HCT116 (cell line): ENCODE data around the gene ACOX3. TPM values are rescaled to one million over a fixed set of nuclear protein-coding genes. Genes with fewer than 3 reads are reported as not detected.

Experiments
- ATAC-seq: fragments of 200-7000 bp; cut with Tn5 transposase; 2 replicates; pipeline ENCODE4 v1.9.1; 2020; ENCODE audit warnings: mild to moderate bottlenecking, moderate library complexity
- BruUV-seq: library from RNA; stranded (reverse); fragments of 400-500 nt; replicated peaks from 2 replicates; lab custom pipeline; 2021; lab: Mats Ljungman, UMichigan
- CTCF ChIA-PET: fragments of 300-600 bp; sonication (Branson Sonifier 250); formaldehyde crosslinking; loops from one replicate; lab custom pipeline; 2021; ENCODE audit warnings: antibody characterized with exemption; lab: Charles Lee
- POLR2A ChIA-PET: fragments of 300-600, 350-600 bp; sonication (Branson Sonifier 250); formaldehyde crosslinking; loops from one replicate; lab custom pipeline; 2021; ENCODE audit warnings: antibody characterized with exemption; lab: Charles Lee
- RAD21 ChIA-PET, 2 experiments: fragments of 300-600 bp; sonication (Branson Sonifier 250); formaldehyde crosslinking; loops; one replicate each; lab custom pipeline; 2023; ENCODE audit warnings: low total read pairs in 2 of 2; ENCODE audit not compliant: uncharacterized antibody in 2 of 2, unreplicated experiment in 2 of 2, low non-redundant PET in 1 of 2; lab: Charles Lee
- DNase-seq: peaks from one replicate; pipeline ENCODE4 v3.0.0-alpha.2; 2010; ENCODE audit warnings: low read depth, low spot score
- H2AFZ ChIP-seq: fragments of 200-600 bp; shearing (Covaris generic), sonication (generic); 2 replicates; pipeline ENCODE4 v1.6.1; 2017; ENCODE audit warnings: low read depth, mixed run types, mixed read lengths, antibody characterized with exemption, low read length; ENCODE audit not compliant: poor library complexity, severe bottlenecking
- H3K27ac ChIP-seq: 2 replicates; pipeline ENCODE4 v1.5.1; 2012; ENCODE audit warnings: low read depth, low read length
- H3K27me3 ChIP-seq: fragments of 200-600 bp; sonication (generic); 2 replicates; pipeline ENCODE4 v1.6.1; 2016; ENCODE audit warnings: mixed run types, low read length, mixed read lengths; ENCODE audit not compliant: insufficient read depth
- H3K36me3 ChIP-seq, 2 experiments: fragments of 200-500 bp in 1 of 2; fragments of 200-600 bp in 1 of 2; sonication (Bioruptor generic) in 1 of 2; sonication (generic) in 1 of 2; 2 replicates each; pipeline versions ENCODE4 v1.5.1 to v1.6.1; 2014 to 2016; ENCODE audit warnings: low read length in 2 of 2, inconsistent platforms in 1 of 2, mixed read lengths in 1 of 2, mixed run types in 1 of 2; ENCODE audit not compliant: insufficient read depth in 2 of 2, control insufficient read depth in 1 of 2
- H3K4me1 ChIP-seq, 2 experiments: fragments of 200-600 bp in 1 of 2; sonication (generic) in 1 of 2; 2 replicates each; pipeline versions ENCODE4 v1.5.1 to v1.6.1; 2012 to 2017; ENCODE audit warnings: low read length in 2 of 2, inconsistent platforms in 1 of 2, mild to moderate bottlenecking in 1 of 2, mixed read lengths in 1 of 2, mixed run types in 1 of 2, moderate library complexity in 1 of 2; ENCODE audit not compliant: insufficient read depth in 2 of 2, control insufficient read depth in 1 of 2
- H3K4me2 ChIP-seq: fragments of 200-600 bp; sonication (generic); 2 replicates; pipeline ENCODE4 v1.6.1; 2017; ENCODE audit warnings: mixed run types, low read length, mixed read lengths
- H3K4me3 ChIP-seq, 2 experiments: fragments of 200-600 bp in 1 of 2; sonication (generic) in 1 of 2; replicated peaks in 1 of 2; 2 replicates each; pipeline ENCODE4 v1.5.1; 2011 to 2016; ENCODE audit warnings: low read length in 2 of 2, control low read depth in 1 of 2, low read depth in 1 of 2, mild to moderate bottlenecking in 1 of 2, mixed read lengths in 1 of 2, mixed run types in 1 of 2
- H3K79me2 ChIP-seq: fragments of 200-600 bp; sonication (generic); 2 replicates; pipeline ENCODE4 v1.6.1; 2017; ENCODE audit warnings: mild to moderate bottlenecking, mixed run types, low read length, moderate library complexity, mixed read lengths; ENCODE audit not compliant: insufficient read depth
- H3K9ac ChIP-seq: fragments of 200-600 bp; sonication (generic); 2 replicates; pipeline ENCODE4 v1.6.1; 2016; ENCODE audit warnings: low read length, mixed read lengths
- H3K9me2 ChIP-seq: fragments of 200-600 bp; sonication (generic), shearing (Covaris generic); 2 replicates; pipeline ENCODE4 v1.6.1; 2017; ENCODE audit warnings: mixed run types, mild to moderate bottlenecking, moderate library complexity; ENCODE audit not compliant: insufficient read depth
- H3K9me3 ChIP-seq, 2 experiments: fragments of 200-500 bp in 1 of 2; fragments of 200-600 bp in 1 of 2; sonication (Bioruptor generic) in 1 of 2; sonication (generic) in 1 of 2; 2 replicates each; pipeline ENCODE4 v1.6.1; 2014 to 2017; ENCODE audit warnings: low read length in 2 of 2, mixed read lengths in 2 of 2, inconsistent platforms in 1 of 2, low read depth in 1 of 2, mild to moderate bottlenecking in 1 of 2, mixed run types in 1 of 2, moderate library complexity in 1 of 2; ENCODE audit not compliant: control insufficient read depth in 1 of 2, insufficient read depth in 1 of 2
- H4K20me1 ChIP-seq: fragments of 200-600 bp; sonication (generic), shearing (Covaris generic); 2 replicates; pipeline ENCODE4 v1.6.1; 2017; ENCODE audit warnings: mixed run types, mild to moderate bottlenecking, moderate library complexity; ENCODE audit not compliant: insufficient read depth
- CEBPB ChIP-seq: IDR thresholded peaks from 2 replicates; pipeline ENCODE4 v1.6.1; 2012; ENCODE audit warnings: low read depth
- EGR1 ChIP-seq: IDR thresholded peaks from 2 replicates; pipeline ENCODE4 v1.6.1; 2012; ENCODE audit warnings: low read depth
- ELF1 ChIP-seq: IDR thresholded peaks from 2 replicates; pipeline ENCODE4 v1.6.1; 2012; ENCODE audit warnings: low read depth, borderline replicate concordance
- JUND ChIP-seq: IDR thresholded peaks from 2 replicates; pipeline ENCODE4 v1.6.1; 2012
- RAD21 ChIP-seq: IDR thresholded peaks from 2 replicates; pipeline ENCODE4 v1.6.1; 2012; ENCODE audit warnings: low read depth, mild to moderate bottlenecking
- SIN3A ChIP-seq: IDR thresholded peaks from 2 replicates; pipeline ENCODE4 v1.6.1; 2012; ENCODE audit warnings: low read depth
- SP1 ChIP-seq: IDR thresholded peaks from 2 replicates; pipeline ENCODE4 v1.6.1; 2012; ENCODE audit warnings: low read depth
- SRF ChIP-seq: IDR thresholded peaks from 2 replicates; pipeline ENCODE4 v1.6.1; 2012; ENCODE audit warnings: low read depth
- YY1 ChIP-seq: IDR thresholded peaks from 2 replicates; pipeline ENCODE4 v1.6.1; 2011; ENCODE audit warnings: low read length, low read depth, moderate library complexity, mild to moderate bottlenecking; ENCODE audit not compliant: insufficient replicate concordance; ENCODE audit errors: extremely low read depth
- ZNF274 ChIP-seq: fragments of 200-500 bp; sonication (Bioruptor generic); IDR thresholded peaks from 2 replicates; pipeline ENCODE4 v1.6.1; 2014; ENCODE audit warnings: mild to moderate bottlenecking, low read depth, low read length, inconsistent platforms
- intact Hi-C: fragments of 100-400 bp; cut with micrococcal nuclease; formaldehyde crosslinking; loops from 2 replicates; pipeline ENCODE4 v1.10.0; 2022
- total RNA-seq: library from RNA; stranded (reverse); gene quantifications from one replicate; pipeline ENCODE4 v1.2.1, GENCODE V29; 2021; ENCODE audit not compliant: unreplicated experiment
- TF ChIP-seq, protein P1 (sequence below): IDR thresholded peaks from 2 replicates; pipeline ENCODE4 v1.6.1; 2012
- TF ChIP-seq, protein P2 (sequence below), 3 experiments: fragments of 200-600 bp in 1 of 3; sonication (generic) in 1 of 3; IDR thresholded peaks in 2 of 3; conservative IDR thresholded peaks in 1 of 3; 2 replicates each; pipeline ENCODE4 v1.5.1; 2012 to 2017; ENCODE audit warnings: low read depth in 2 of 3, low read length in 2 of 3, antibody characterized with exemption in 1 of 3, borderline replicate concordance in 1 of 3, control low read depth in 1 of 3, mild to moderate bottlenecking in 1 of 3, mixed read lengths in 1 of 3, mixed run types in 1 of 3, moderate library complexity in 1 of 3; ENCODE audit not compliant: insufficient read depth in 1 of 3
- TF ChIP-seq, protein P3 (sequence below): IDR thresholded peaks from 2 replicates; pipeline ENCODE4 v1.6.1; 2012

ACOX3 gene
- total RNA-seq, 1 experiment from 2014 or later: 16.9 TPM

- ATAC-seq (no peak), DNase-seq (no peak)
- POLR2A ChIA-PET: no interaction called here
- Histone ChIP-seq H3K4me3 (no peak overlapping the region), H3K36me3 (no peaks in the 10 kb centered on the region), H3K9me2 (no peaks in the 10 kb centered on the region), H3K27me3 (no peaks in the 10 kb centered on the region), H3K27ac (no peak overlapping the region), H3K79me2 (peaks cover 22% of the 10 kb centered on the region), H3K4me2 (no peak overlapping the region), H2AFZ (no peak overlapping the region), H4K20me1 (no peaks in the 10 kb centered on the region), H3K4me1 (peaks cover 2 to 7% of the 10 kb centered on the region in 2 experiments; a peak in 2 of 4 replicates), H3K9ac (no peak overlapping the region), H3K9me3 (no peaks in the 10 kb centered on the region)
- no peak for TF ChIP-seq RAD21
- no peak for TF ChIP-seq JUND
- TF ChIP-seq, protein P1, sequence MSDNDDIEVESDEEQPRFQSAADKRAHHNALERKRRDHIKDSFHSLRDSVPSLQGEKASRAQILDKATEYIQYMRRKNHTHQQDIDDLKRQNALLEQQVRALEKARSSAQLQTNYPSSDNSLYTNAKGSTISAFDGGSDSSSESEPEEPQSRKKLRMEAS: no peak
- no peak for TF ChIP-seq EGR1
- TF ChIP-seq SP1: no peak
- TF ChIP-seq CEBPB: no peak
- TF ChIP-seq, protein P2, sequence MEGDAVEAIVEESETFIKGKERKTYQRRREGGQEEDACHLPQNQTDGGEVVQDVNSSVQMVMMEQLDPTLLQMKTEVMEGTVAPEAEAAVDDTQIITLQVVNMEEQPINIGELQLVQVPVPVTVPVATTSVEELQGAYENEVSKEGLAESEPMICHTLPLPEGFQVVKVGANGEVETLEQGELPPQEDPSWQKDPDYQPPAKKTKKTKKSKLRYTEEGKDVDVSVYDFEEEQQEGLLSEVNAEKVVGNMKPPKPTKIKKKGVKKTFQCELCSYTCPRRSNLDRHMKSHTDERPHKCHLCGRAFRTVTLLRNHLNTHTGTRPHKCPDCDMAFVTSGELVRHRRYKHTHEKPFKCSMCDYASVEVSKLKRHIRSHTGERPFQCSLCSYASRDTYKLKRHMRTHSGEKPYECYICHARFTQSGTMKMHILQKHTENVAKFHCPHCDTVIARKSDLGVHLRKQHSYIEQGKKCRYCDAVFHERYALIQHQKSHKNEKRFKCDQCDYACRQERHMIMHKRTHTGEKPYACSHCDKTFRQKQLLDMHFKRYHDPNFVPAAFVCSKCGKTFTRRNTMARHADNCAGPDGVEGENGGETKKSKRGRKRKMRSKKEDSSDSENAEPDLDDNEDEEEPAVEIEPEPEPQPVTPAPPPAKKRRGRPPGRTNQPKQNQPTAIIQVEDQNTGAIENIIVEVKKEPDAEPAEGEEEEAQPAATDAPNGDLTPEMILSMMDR (IDR thresholded peaks at IDR 0.05 in 2 of 3, conservative IDR thresholded peaks at IDR 0.05 in 1 of 3; ENCODE audit: borderline replicate concordance in 1 of 3, insufficient read depth in 1 of 3, low read depth in 2 of 3, low read length in 2 of 3): no peak
- no peak for TF ChIP-seq ZNF274
- TF ChIP-seq SIN3A: no peak
- RAD21 ChIA-PET: no interaction called here
- intact Hi-C loops: no loop called here
- no TSS peak for BruUV-seq
- CTCF ChIA-PET: no interaction called here
These were observed 7.4 kb downstream of the ACOX3 start for GRCh38 chr4:8433136-8433535.

DNA sequence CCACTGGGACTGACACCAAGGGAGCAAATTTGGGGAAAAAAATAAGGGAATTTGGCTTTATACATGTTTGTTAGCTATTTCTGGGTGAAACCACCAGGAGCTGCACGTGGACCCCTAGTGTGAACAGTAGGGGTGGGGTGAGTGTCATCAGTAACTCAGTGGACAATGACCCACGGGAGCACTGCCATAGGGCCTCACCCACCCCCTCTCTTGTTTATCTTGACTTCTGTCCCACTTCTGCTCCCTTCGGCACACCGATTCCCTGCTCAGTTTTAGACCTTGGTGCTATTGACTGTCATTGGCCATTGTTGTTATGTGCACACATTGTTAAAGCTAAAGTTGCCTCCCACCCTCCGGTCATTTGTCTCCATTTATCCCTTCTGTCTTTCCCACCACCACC, 9.0 kb downstream of the ACOX3 start:
- CTCF ChIA-PET: no interaction called here
- no TSS peak for BruUV-seq
- H3K79me2 ChIP-seq: peaks cover 10% of the 10 kb centered on the region; the same call in 1 of the 2 replicates
- no peak for TF ChIP-seq ZNF274
- TF ChIP-seq, protein P1: no peak
- TF ChIP-seq YY1: no peak
- no peak for TF ChIP-seq JUND
- TF ChIP-seq, protein P2 (IDR thresholded peaks at IDR 0.05 in 2 of 3, conservative IDR thresholded peaks at IDR 0.05 in 1 of 3; ENCODE audit: borderline replicate concordance in 1 of 3, insufficient read depth in 1 of 3, low read depth in 2 of 3, low read length in 2 of 3): no peak
- TF ChIP-seq, protein P3, sequence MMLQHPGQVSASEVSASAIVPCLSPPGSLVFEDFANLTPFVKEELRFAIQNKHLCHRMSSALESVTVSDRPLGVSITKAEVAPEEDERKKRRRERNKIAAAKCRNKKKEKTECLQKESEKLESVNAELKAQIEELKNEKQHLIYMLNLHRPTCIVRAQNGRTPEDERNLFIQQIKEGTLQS: no peak
- TF ChIP-seq RAD21: no peak
- TF ChIP-seq SRF: no peak
- TF ChIP-seq ELF1: no peak
- no peak for TF ChIP-seq EGR1

More for the DNA sequence above, 9.0 kb downstream of the ACOX3 start:
- peaks cover 5 to 16% of the 10 kb centered on the region in 2 experiments; a peak in 2 of 4 replicates for H3K4me1 ChIP-seq
- H3K9ac ChIP-seq: no peak overlapping the region
- H3K4me2 ChIP-seq: no peak overlapping the region
- no peak overlapping the region for H2AFZ ChIP-seq
- no peak overlapping the region for H3K27ac ChIP-seq
- POLR2A ChIA-PET: no interaction called here
- intact Hi-C loops: no loop called here
- DNase-seq (no peak), ATAC-seq (no peak)
- no peaks in the 10 kb centered on the region for H3K27me3 ChIP-seq
- H3K36me3 ChIP-seq: no peaks in the 10 kb centered on the region
- H3K4me3 ChIP-seq: no peak overlapping the region
- H4K20me1 ChIP-seq: no peaks in the 10 kb centered on the region
- no peaks in the 10 kb centered on the region for H3K9me3 ChIP-seq
- RAD21 ChIA-PET: no interaction called here
- H3K9me2 ChIP-seq: no peaks in the 10 kb centered on the region
